ENCODE results near the gene LAMA4. TPM values are rescaled to one million over a fixed set of nuclear protein-coding genes. Genes with fewer than 3 reads are reported as not detected.
"Not testable (repeated sequence)": the region's sequence is repeated elsewhere in the genome, so short reads cannot be mapped to it uniquely, and the experiment has no call there.

LAMA4 gene
- total RNA-seq, 1 experiment from 2014 or later, result 18.4 TPM

DNA sequence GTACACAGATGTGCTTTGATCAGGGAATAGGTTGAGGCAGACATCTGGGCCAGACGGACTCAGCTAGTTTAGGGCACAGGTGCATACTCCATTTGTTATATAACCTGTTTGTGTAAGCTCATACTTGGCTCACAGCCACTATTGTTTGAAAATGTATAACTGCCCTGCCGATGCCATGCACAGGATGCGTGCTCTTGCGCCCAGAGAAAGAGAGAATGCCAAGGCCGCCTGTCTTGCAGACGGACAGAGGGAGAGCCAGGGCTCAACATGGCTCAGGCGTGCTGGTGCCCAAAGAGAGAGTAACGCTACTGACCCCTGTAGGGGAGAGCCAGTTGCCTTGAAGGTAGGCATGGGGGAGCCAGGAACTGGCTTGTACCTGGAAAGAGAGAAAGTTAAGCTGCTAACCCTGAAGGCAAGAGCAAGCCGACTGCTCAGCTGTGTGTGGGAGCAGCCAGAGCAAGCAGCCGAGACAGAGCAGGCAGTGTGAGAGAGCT lies 109.2 kb downstream of the LAMA4 start:
- DNase-seq (ENCODE audit: low spot score), result no peak

DNA sequence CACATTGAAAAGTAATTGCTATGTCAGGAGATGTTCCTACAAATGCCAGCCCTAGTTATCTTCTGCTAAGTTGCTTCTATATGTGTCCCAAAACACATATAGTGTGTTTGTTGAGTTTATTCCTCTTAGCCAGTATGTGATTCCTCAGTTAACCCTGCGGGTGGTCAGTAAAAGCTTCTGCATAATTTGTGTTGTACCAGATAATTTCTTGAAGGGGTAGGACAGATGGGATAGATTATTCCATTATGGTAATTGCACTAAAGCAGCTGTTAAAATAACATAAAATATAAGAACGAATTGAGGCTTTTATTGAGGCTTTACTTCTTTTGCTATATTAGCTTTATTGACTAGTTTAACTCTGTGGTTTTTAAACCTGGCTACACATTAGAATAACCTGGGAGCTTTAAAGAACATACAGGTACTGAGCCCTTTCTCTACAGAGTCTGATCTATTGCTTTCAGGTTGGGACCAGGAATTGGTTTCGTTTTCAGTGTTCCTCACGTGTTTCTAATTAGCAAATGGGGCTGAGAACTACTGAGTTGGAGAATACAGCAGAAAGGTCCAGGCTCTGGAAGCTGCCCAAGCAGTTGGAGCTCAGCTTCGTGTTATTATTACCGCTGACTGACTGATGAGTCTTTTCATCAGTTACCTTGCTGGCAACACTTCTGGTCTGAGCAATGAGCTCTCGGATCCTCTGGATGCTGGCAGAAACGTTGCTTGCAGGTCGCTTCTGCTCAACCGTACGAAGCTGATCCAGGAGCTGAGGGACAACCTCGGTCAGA lies 110.0 kb downstream of the LAMA4 start:
- DNase-seq (ENCODE audit: low spot score), result no peak

DNA sequence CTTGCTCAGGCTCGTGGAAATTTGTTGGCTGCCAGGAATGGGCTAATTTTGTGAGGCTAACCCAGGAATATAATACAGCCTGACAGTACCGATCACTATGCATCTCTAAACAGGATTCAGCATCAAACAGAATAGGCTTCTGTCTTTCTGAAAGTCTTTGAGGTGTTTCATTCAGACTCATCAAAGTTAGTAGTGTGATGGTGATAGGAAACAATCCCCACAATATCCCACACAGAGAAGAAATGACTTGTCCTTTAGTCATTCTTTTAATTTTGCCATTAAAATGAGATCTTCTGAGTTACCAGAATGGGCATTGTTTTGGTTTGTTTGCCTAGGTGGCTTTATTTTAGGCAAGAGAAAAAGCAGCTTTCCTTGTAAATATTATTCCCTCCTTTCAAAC lies 112.7 kb downstream of the LAMA4 start:
- no peak for DNase-seq (ENCODE audit: low spot score)

DNA sequence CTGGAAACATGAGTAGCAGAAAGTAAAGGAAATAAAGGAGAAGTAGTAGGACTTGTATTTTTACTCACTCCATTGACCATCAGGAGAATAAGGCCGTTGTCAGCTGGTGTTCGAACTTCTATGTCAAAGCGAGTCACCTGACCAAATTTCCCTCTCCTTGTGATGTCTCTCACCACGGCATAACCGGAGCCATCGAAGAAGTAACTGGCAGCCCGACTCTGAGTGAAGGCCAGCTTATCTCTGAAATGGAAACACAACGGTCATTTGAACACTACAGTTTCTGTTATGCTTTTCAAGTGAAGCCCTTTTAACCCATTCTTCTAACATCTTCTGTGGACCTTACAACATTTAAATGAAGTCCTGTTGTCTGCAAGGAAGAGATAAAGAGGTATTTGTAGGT lies 115.3 kb downstream of the LAMA4 start:
- no peak for DNase-seq (ENCODE audit: low spot score)

DNA sequence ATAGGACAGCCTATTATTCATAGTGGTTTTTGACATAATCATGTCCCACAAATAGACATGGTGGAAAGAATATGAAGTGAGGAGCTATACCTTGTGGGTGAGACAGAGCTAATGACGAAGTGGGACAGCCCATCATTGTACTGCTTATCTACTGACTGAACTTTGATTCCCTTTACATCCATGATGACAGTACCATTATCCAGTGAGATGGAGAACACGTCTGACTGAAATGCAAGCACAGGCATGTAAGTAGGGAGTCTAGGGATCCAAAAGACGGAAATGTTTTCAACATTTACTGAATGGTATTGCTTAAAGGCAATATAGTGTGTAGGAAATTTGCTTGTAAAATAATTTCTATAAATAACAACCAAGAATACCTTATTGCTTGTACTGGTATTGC lies 123.5 kb downstream of the LAMA4 start:
- no peak for DNase-seq (ENCODE audit: low spot score)

DNA sequence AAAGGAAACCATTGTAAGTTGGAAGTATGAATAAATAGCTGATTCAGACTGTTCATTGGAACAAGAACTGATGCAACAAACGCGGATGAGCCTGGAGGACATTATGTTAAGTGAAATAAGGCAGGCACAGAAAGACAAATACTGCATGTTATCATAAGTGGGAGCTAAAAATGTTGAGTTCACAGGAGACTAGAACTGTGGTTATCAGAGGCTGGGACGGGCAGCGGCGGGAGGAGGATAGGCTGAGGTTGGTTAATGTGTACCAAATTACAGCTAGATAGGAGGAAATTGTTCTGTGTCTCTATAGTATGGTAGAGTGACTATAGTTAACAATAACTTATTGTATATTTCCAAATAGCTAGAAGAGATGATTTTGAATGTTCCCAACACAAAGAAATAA lies 126.2 kb downstream of the LAMA4 start:
- DNase-seq (ENCODE audit: low spot score), result no peak

DNA sequence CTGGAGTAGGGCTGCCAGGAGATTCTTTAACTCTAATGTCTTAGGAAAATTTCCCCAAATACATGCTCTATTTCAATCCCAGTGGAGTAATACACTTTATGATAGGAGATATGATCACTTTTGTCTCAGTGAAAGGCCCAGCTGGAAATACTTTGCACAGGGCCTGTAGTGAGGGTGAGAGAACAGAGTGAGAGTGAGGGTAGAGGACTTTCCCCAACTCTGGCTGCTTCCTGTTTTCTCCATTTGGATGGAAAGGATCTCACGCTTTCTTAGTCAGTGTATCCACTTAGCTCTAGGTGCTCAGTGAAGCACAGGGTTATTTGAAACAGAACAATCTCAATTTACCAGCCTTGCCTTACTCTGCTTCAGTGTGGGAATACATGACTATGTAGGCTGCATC lies 130.4 kb downstream of the LAMA4 start:
- no peak for DNase-seq (ENCODE audit: low spot score)

DNA sequence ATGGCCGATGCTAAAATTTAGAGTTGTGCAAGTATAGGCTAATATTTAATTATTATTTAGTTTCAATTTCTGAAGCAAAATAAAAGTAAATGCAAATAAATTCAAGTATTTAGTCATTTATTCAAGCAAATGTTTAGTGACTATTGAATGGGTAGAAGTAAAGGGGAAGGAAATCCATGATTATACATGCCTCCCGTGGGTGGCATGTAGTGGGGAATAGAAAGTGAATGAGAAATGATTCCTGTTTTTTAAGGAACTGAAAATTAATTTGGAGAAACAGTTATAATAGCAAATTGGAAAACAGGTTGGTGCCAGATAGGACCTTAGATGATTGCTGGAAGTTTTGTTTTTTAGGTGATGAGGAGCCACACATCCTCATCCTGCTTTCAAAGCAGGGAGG lies 131.6 kb downstream of the LAMA4 start:
- no peak for DNase-seq (ENCODE audit: low spot score)

DNA sequence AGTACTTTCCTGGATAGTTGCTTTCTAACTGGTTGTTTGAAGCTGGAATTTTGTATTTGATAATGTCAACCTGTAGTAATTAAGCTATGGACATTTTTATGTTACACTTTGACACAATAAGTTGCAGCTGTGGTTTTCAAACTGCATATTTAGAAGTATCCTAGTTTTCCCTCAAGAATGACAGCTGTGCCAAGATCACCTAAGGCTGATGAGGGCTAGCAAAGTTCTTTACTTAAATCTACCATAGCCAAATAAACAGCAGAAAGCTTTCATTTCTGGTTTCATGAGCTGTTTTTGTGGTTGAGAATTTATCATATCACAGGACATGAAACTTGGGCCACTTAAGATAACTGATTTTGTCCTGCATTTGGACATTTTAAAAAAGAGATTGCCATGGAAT lies 136.3 kb downstream of the LAMA4 start:
- DNase-seq (ENCODE audit: low spot score), result no peak

DNA sequence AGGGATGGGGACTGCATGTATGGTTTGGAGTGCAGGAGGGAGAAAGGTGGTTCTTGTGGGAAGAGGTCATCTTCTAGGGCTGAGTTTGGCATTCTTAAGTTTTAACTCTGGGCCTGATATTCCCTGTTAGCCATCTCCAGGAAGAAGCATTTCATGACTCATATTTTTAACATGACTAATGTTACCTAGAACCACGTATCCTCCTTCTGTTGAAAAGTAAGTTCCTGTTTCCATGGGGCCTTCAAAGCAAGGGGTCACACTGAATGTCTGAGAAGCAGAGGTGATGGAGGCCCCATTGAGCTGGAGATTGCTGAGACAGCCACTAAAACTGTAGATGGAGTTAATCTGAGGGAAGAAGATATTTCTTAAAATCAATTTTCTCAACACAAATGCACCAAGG lies 136.8 kb downstream of the LAMA4 start:
- peak; percentile 3 for DNase-seq (ENCODE audit: low spot score)

DNA sequence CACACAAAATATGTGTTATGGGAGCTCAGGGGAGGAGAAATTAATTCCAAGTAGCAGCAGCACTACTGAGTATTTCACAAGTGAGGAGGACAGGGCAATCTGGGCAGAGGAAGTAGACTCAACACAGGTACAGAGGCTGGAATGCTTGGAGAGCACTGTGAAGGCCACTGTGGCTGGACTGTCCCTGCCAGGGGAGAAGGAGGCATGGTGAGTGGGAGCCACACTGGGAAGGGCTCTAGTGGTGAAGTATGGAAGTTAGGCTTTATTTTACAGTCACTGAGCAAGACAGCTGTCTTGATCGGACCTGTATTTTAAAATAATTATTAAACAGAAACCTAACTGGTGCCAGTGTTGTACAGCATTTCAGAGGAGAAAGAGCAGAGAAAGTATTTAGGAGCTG lies 138.1 kb downstream of the LAMA4 start:
- no peak for DNase-seq (ENCODE audit: low spot score)

DNA sequence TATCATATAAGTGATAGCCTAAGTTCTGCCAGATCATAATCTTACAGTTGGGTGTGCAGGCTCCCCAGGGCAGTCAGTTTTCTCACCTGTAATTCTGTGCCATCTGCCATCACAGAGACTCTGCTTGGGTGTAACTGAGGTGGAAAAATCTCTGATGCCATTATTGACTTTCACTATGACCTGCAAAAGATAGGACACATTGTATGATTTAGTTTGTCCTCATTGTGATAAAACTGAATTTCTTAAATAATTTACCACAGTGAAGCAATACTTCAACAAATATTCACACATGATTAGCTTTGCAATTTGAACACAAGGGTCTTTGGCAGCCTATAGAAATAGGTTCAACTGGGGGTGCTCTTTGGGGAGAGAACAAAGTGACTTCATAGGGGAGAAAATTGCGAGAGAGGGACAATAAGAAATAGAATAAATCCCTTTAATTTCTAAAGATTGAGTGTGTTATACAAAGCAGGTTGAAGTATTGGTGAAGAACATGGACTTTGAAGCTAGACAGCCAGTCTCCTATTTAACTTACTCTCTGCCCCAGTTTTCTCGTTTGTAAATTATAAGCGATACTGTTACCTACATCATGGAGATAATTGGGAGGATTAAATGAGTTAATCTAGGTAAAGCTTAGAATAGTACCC lies 139.7 kb downstream of the LAMA4 start:
- DNase-seq (ENCODE audit: low spot score), result no peak

DNA sequence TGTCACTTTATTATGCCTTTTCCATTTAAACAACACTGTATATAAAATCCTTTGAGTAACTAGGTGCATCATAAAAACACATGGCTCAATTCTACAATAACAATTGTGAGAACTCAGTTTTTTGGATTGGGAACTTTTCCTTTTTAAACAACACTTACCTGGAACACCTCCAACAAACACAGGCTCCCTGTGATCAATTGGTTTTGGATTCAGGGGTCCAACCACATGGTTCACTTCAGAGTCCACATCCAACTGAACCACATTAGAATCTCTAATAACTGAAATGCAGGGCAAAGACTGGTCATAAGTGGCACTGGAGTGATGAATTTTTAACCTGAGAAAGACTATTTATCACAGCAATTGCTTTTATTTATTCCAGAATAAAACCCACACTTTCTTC lies 140.4 kb downstream of the LAMA4 start:
- DNase-seq (ENCODE audit: low spot score), result no peak

DNA sequence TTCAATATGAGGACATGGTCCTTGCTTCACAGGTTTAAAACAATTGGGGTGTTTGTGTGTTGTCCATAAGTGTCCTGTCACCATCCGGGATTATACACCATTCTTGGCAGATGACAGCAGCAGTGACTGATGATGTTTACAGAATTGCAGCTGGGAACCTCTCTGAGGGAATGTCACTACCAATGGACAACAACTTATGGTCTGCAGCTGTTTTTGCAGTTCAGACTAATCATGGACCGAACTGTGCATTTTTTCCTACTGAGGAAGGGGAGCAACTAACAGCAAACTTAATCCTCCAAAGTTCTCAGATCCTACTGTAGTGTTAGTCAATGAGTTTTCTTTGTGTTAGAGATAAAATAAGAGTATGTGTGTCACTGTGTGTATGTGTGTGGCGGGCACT lies 140.9 kb downstream of the LAMA4 start:
- no peak for DNase-seq (ENCODE audit: low spot score)

DNA sequence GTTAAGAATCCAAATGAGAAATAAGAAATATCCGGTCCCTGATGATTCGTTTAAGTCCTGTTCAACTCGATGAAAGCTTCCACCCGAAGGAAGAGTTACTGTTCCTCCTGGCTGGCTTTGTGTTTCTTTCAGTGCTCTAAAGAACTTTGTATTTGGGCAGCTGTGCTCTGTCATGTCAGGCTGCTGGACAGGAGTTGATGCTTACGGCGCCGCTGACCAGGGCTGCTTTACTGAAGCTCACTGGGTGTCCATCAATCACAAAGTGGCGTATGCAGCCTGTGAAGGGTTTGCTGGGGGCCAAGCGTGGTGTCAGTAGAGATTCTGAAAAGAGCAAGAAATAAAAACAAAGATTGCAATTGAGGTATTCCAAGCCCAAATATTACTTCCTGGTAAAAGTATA lies 145.1 kb downstream of the LAMA4 start:
- DNase-seq (ENCODE audit: low spot score), result no peak

DNA sequence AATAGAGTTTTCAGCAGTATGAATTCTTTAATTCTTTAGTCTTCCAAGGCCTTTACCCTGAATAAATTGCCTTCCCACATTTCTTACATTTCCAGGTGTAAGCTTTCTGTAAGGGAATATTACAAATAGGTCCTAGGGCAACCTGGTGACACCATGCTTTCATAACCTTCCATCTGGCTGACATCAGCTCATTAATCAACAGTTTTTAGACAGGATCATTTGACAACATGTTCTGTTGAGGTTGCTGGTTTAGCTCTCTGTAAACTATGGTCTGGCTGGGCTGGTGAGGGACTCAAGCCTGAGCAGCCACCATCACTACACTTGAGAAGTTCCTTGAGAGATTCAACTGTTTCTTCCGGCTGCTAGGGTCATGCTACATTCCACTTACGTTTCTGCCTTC lies 147.8 kb downstream of the LAMA4 start:
- DNase-seq (ENCODE audit: low spot score), result no peak

DNA sequence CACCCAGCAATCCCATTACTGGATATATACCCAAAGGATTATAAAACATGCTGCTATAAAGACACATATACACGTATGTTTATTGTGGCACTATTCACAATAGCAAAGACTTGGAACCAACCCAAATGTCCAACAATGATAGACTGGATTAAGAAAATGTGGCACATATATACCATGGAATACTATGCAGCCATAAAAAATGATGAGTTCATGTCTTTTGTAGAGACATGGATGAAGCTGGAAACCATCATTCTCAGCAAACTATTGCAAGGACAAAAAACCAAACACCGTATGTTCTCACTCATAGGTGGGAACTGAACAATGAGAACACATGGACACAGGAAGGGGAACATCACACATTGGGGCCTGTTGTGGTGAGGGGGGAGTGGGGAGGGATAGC lies 148.3 kb downstream of the LAMA4 start:
- not testable (repeated sequence) for DNase-seq (ENCODE audit: low spot score)

DNA sequence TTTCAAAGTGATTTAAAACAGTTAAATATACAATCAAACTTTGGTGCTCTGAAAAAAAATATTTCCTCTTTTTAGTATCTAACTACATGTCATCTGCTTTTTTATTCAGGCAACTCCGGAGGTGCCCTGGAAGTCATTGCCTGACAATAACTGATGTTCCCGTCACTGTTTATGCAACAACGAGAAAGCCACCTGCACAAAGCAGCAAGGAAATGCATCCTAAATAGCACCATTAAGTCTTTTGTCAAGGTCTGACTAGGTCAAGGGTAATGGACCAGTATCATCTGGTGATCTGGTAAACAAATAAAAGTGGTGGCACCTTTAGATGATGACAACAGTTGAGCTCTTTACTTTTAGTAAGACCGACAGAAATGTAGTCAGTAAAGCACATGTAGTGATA lies 153.8 kb downstream of the LAMA4 start:
- no peak for DNase-seq (ENCODE audit: low spot score)

DNA sequence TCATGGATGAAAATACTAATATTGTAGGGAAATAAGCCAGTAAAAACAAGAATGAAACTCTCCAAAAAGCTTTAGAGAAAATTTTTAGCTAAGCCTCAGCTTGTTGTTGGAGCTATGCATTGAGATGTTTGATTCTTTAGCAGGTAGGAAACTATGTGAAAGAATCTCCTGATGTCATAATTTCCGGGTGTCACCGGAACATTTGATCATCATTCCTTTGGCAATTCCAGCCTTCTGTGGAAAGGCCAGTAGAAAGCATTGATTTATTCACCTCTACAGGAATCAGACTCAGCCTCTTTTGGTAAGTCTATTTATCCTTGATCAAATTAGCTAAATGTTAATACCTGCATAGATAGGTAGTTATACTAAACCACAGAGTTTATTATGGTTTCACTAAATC lies 157.5 kb downstream of the LAMA4 start:
- no peak for DNase-seq (ENCODE audit: low spot score)

DNA sequence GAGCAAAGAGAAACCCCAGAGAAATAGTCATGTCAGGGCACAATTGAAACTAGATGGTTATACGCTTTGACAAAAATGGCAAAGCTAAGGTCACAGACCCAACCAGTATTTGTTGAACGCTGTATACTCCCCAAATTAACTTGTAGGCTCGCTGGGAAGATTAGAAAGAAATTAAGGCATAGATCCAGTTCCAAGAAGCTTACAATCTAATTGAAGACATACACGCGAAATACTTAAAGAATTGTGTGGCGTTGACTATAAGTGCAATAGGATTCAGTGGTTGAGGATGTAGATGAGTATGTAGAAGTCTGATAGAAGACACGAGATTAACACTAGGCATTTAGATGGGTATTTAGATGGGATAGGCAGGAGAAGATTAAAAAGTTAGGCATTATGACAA lies 166.5 kb downstream of the LAMA4 start:
- no peak for DNase-seq (ENCODE audit: low spot score)

DNA sequence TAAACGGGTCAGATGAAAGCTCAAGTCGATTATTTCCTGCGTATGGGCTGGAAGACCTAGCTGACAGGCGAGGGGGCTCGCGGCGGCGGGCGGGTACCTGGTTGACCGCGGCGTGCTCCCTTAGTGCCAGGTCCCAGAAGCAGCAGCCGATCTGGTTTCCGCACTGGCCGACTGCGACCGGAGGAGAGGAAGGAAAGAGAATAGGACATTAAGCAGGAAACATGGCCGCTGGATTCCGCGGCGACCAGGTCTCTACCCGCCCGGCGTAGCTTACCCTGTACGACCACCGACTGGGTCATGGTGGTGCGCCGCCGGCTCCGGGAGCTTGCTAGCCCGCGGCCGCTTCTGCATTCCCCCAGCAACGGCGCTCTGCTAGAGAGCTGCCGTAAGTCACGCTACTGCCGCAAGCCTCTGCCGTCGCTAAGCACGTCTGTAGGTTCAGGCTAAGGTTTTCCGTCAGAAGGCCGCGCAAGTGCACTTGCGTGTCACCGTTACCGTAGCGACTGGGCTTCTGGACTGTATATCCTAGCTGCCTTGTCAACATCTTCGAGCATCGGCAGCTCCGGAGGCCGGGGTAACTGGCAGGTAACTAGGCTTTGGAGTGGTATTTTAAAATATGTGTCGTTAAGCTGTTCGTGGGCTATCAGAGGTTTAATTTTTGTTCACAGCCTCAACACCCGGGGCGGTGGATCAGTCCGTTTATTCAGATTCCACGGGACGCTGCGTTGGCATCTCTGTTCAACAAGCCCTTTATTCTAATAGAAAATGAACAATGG lies 167.0 kb downstream of the LAMA4 start, which contains the start of the genes FAM229B and TUBE1:
FAM229B (plus strand) TSS at position 456 of the 776 bp plus-strand sequence. CDS start 11,693 bp downstream, outside the sequence.
TUBE1 (minus strand) TSS at position 347 of the 776 bp plus-strand sequence; CDS start at position 299, 48 bp downstream.
- DNase-seq (ENCODE audit: low spot score), result peak; percentile 91

DNA sequence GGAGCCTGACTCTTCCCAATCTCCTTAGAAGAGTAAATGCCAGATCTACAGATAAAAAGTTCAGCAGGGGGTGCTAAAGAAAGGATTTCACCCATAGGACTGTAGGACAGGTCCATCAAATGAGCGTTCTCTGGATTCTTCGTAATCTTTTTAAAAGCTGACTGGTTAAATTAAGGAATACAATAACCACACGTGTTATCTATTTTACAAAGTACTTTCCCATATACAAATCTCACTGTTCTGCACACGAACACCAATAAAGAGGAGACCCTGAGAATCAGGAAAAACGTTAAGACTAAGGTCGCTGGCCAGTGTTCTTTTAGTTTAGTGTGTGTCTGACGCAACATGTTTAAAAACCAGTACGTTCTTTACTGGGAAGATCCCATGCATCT lies 167.6 kb downstream of the LAMA4 start:
- peak; percentile 23 for DNase-seq (ENCODE audit: low spot score)

All from H4 (cell line).